HCT116 (cell line): Measurements from ENCODE around the gene PAM16.

Experiments used
- CTCF ChIP-seq, 3 experiments: fragments of 200-600 bp in 1 of 3; sonication (generic) in 1 of 3; IDR thresholded peaks in 2 of 3; conservative IDR thresholded peaks in 1 of 3; 2 replicates each; pipeline ENCODE4 v1.5.1; 2012 to 2017; ENCODE audit warnings: low read depth in 2 of 3, low read length in 2 of 3, antibody characterized with exemption in 1 of 3, borderline replicate concordance in 1 of 3, control low read depth in 1 of 3, mild to moderate bottlenecking in 1 of 3, mixed read lengths in 1 of 3, mixed run types in 1 of 3, moderate library complexity in 1 of 3; ENCODE audit not compliant: insufficient read depth in 1 of 3
- ELF1 ChIP-seq: IDR thresholded peaks from 2 replicates; pipeline ENCODE4 v1.6.1; 2012; ENCODE audit warnings: low read depth, borderline replicate concordance
- POLR2A ChIP-seq: IDR thresholded peaks from 2 replicates; pipeline ENCODE4 v1.7.0; 2011; ENCODE audit warnings: borderline replicate concordance; ENCODE audit not compliant: insufficient read depth, insufficient read length; ENCODE audit errors: extremely low read depth
- YY1 ChIP-seq: IDR thresholded peaks from 2 replicates; pipeline ENCODE4 v1.6.1; 2011; ENCODE audit warnings: low read length, low read depth, moderate library complexity, mild to moderate bottlenecking; ENCODE audit not compliant: insufficient replicate concordance; ENCODE audit errors: extremely low read depth

DNA sequence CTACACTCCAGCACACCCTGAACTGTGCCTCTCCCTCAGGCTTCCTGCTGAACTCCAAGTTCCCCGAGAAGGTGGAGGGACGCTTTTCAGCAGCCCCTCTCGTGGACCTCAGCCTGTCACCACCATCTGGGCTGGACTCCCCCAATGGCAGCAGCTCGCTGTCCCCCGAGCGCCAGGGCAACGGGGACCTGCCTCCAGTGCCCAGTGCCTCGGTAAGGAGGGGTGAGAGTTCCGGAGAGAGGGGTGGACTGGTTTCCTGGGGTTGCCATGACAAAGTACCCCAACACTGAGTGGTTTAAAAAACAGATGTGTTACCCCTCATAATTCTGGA, 17.8 kb downstream of the PAM16 start:
- TF ChIP-seq CTCF (IDR thresholded peaks at IDR 0.05 in 2 of 3, conservative IDR thresholded peaks at IDR 0.05 in 1 of 3; ENCODE audit: borderline replicate concordance in 1 of 3, insufficient read depth in 1 of 3, low read depth in 2 of 3, low read length in 2 of 3) (no peak), YY1 (no peak), ELF1 (no peak), POLR2A (no peak)
